Retinal pigment epithelial cell (primary cell): ENCODE results near the gene GID8.
A peak's percentile ranks its signal among the peaks of the same experiment; 100 is the strongest.
"Not testable (repeated sequence)": the region's sequence is repeated elsewhere in the genome, so short reads cannot be mapped to it uniquely, and the experiment has no call there.

ENCODE experiments used
- DNase-seq: peaks from one replicate; pipeline ENCODE4 v3.0.0-alpha.2; 2010; ENCODE audit warnings: low read depth
- H3K4me3 ChIP-seq: 2 replicates; pipeline ENCODE4 v1.5.1; 2011; ENCODE audit warnings: mild to moderate bottlenecking, low read length, control low read depth, moderate library complexity
- CTCF ChIP-seq: conservative IDR thresholded peaks from 2 replicates; pipeline ENCODE4 v1.5.1; 2011; ENCODE audit warnings: low read depth, low read length, control low read depth, inconsistent platforms

GID8 gene

GRCh38 chr20:62959998-62960436, 22.1 kb downstream of the GID8 start:
- no peak for TF ChIP-seq CTCF
- no peak overlapping the region for H3K4me3 ChIP-seq
- DNase-seq: no peak

- not testable (repeated sequence) for DNase-seq, H3K4me3 ChIP-seq
These were observed 22.7 kb downstream of the GID8 start for GRCh38 chr20:62960446-62961309.

- H3K4me3 ChIP-seq: peak overlapping the region; percentile 4
- no peak for TF ChIP-seq CTCF
- no peak for DNase-seq
These were observed 23.4 kb downstream of the GID8 start for GRCh38 chr20:62961310-62961783.

GRCh38 chr20:62961799-62962198, 23.9 kb downstream of the GID8 start:
- no peak for DNase-seq
- H3K4me3 ChIP-seq: no peak overlapping the region
- TF ChIP-seq CTCF: no peak

- no peak for TF ChIP-seq CTCF
- H3K4me3 ChIP-seq: no peak overlapping the region
These were observed 24.4 kb downstream of the GID8 start for GRCh38 chr20:62962221-62962879.

GRCh38 chr20:62962891-62963613, 25.1 kb downstream of the GID8 start:
- TF ChIP-seq CTCF: no peak
- no peak for DNase-seq
- no peak overlapping the region for H3K4me3 ChIP-seq

More at GRCh38 chr20:62962221-62962879, 24.4 kb downstream of the GID8 start:
- no peak for DNase-seq
